GM18867 (cell line): ENCODE data around the gene KIFC3.
"Not testable (repeated sequence)": the region's sequence is repeated elsewhere in the genome, so short reads cannot be mapped to it uniquely, and the experiment has no call there.

Experiments used
- ATAC-seq: cut with Tn5 transposase; IDR thresholded peaks from one replicate; pipeline ENCODE4 v1.9.1; 2021; ENCODE audit warnings: mild to moderate bottlenecking, moderate library complexity; ENCODE audit not compliant: unreplicated experiment

The KIFC3 gene

GRCh38 chr16:57825298-57826044 is 23.2 kb upstream of the KIFC3 start:
- no peak for ATAC-seq

GRCh38 chr16:57824888-57825287 is 22.6 kb upstream of the KIFC3 start:
- ATAC-seq = no peak

- no peak for ATAC-seq
Observed at GRCh38 chr16:57823836-57824235, 21.5 kb upstream of the KIFC3 start.

- ATAC-seq = no peak
Observed at GRCh38 chr16:57822856-57823255, 20.6 kb upstream of the KIFC3 start.

- ATAC-seq = no peak
Observed at GRCh38 chr16:57822018-57822553, 19.8 kb upstream of the KIFC3 start.

GRCh38 chr16:57821149-57821971 is 19.1 kb upstream of the KIFC3 start:
- ATAC-seq = no peak

- no peak for ATAC-seq
Observed at GRCh38 chr16:57818377-57819064, 16.2 kb upstream of the KIFC3 start.

GRCh38 chr16:57817680-57818079 is 15.4 kb upstream of the KIFC3 start:
- ATAC-seq = no peak

GRCh38 chr16:57815987-57816745 is 13.9 kb upstream of the KIFC3 start:
- no peak for ATAC-seq

GRCh38 chr16:57814896-57815295 is 12.6 kb upstream of the KIFC3 start:
- no peak for ATAC-seq

- no peak for ATAC-seq
Observed at GRCh38 chr16:57813466-57813865, 11.2 kb upstream of the KIFC3 start.

- ATAC-seq = not testable (repeated sequence)
Observed at GRCh38 chr16:57811340-57811739, 9.0 kb upstream of the KIFC3 start.

GRCh38 chr16:57810197-57811031 is 8.1 kb upstream of the KIFC3 start:
- ATAC-seq = peak; percentile 98

- no peak for ATAC-seq
Observed at GRCh38 chr16:57809276-57810196, 7.2 kb upstream of the KIFC3 start.

- no peak for ATAC-seq
Observed at GRCh38 chr16:57808589-57809228, 6.4 kb upstream of the KIFC3 start.

GRCh38 chr16:57807968-57808528 is 5.8 kb upstream of the KIFC3 start:
- no peak for ATAC-seq

- no peak for ATAC-seq
Observed at GRCh38 chr16:57807252-57807967, 5.1 kb upstream of the KIFC3 start.
